ENCODE results near the gene WIPI1. TPM values are rescaled to one million over a fixed set of nuclear protein-coding genes. Genes with fewer than 3 reads are reported as not detected.

The WIPI1 gene
- total and polyA plus RNA-seq, 2 of the 13 experiments (the other 11 are each of a cell fraction or from before 2014, with no cell fraction given) = 29.4 to 141 TPM

GRCh38 chr17:68463211-68464019, 6.1 kb upstream of the WIPI1 start (continued):
- TF ChIP-seq TEF (CRISPR knock-in tag; IDR thresholded peaks at IDR 0.05) = peak; percentile 38; the same call in 1 of the 2 replicates
- peak; percentile 36; the same call in 1 of the 2 replicates for TF ChIP-seq ZNF430 (CRISPR knock-in tag; IDR thresholded peaks at IDR 0.05)
- TF ChIP-seq ZNF552 (CRISPR knock-in tag; IDR thresholded peaks at IDR 0.05; ENCODE audit: borderline replicate concordance) = no peak
- TF ChIP-seq ZNF230 (CRISPR knock-in tag; IDR thresholded peaks at IDR 0.05) = no peak
- TF ChIP-seq HHEX (CRISPR knock-in tag; IDR thresholded peaks at IDR 0.05) = no peak
- peak; percentile 25; the same call in 1 of the 2 replicates for TF ChIP-seq TFAP4 (IDR thresholded peaks at IDR 0.05; ENCODE audit: borderline replicate concordance, low read depth)
- TF ChIP-seq PCBP2 (optimal IDR thresholded peaks at IDR 0.05; ENCODE audit: low read depth, low read length, poor library complexity, severe bottlenecking) = peak; percentile 28
- TF ChIP-seq ZNF343 (CRISPR knock-in tag; IDR thresholded peaks at IDR 0.05) = 0 out of 2 replicates have a peak, but pooled peaks have one; percentile 26

GRCh38 chr17:68462381-68463210, 5.3 kb upstream of the WIPI1 start:
- no peaks in the 10 kb centered on the region for H3K27me3 ChIP-seq (ENCODE audit: control insufficient read depth in 1 of 2, insufficient read depth in 2 of 2, low read length in 2 of 2)
- peak overlapping the region; percentile 74 for H3K4me2 ChIP-seq (ENCODE audit: low read depth, low read length)
- no peak overlapping the region for H3K27ac ChIP-seq (ENCODE audit: extremely low read length, insufficient read depth, low read length)
- 44% methylated on average over 15 of the region's 15 CpGs for WGBS (ENCODE audit: low lambda C conversion rate)
- no peaks in the 10 kb centered on the region for H3K36me3 ChIP-seq (replicated peaks in 1 of 2; ENCODE audit: control insufficient read depth in 1 of 2, insufficient read depth in 2 of 2, low read length in 2 of 2)
- H4K20me1 ChIP-seq (ENCODE audit: insufficient read depth, low read length) = no peaks in the 10 kb centered on the region
- H3K4me3 ChIP-seq (replicated peaks in 1 of 3; ENCODE audit: insufficient read depth in 1 of 3, low read depth in 2 of 3, low read length in 3 of 3) = peak overlapping the region in 2 of 3 experiments; percentile 11 to 41; a peak in 2 of 6 replicates
- DNase-seq (ENCODE audit: low spot score) (peak; percentile 88), FAIRE-seq (peak; percentile 71), ATAC-seq (peak; percentile 90)
- in situ Hi-C loops (cut with HindIII; ENCODE audit: extremely low pct_ligation_motif_present, low pct_unique_long_range_greater_than_20kb) (loop anchor here (5.0 kb wide), 1 partner anchor 290 kb away; no protein-coding TSS in a partner anchor), intact Hi-C loops (cut with micrococcal nuclease; ENCODE audit: unreplicated experiment) (loop anchor here (1.0 to 2.0 kb wide), 5 partner anchors 26 to 290 kb away; no protein-coding TSS in a partner anchor)
- no peaks in the 10 kb centered on the region for H3K9me3 ChIP-seq (ENCODE audit: low read length)
- BruUV-seq (replicated peaks) = no TSS peak
- H3K4me1 ChIP-seq (ENCODE audit: insufficient read depth, low read length) = peaks cover 64% of the 10 kb centered on the region
- CTCF ChIA-PET (ENCODE audit: low intra/inter-chr PET ratio, low total read pairs) = interaction anchor here (0.9 to 2.8 kb wide), 7 partner anchors 27 to 289 kb away, joined by 3 to 19 read pairs (median 5); no protein-coding TSS in a partner anchor
- H3K9ac ChIP-seq (ENCODE audit: insufficient read depth, low read depth, low read length) = peak overlapping the region; percentile 8; the same call in 1 of the 2 replicates
- no peaks in the 10 kb centered on the region for H3K79me2 ChIP-seq (ENCODE audit: insufficient read depth, low read length)
- POLR2A ChIA-PET = no interaction called here
- no peak overlapping the region for H2AFZ ChIP-seq (ENCODE audit: low read length)
- TF ChIP-seq ATM (IDR thresholded peaks at IDR 0.05; ENCODE audit: borderline replicate concordance) = no peak
- no peak for TF ChIP-seq TOPORS (CRISPR knock-in tag; IDR thresholded peaks at IDR 0.05)
- TF ChIP-seq ZNF550 (CRISPR knock-in tag; IDR thresholded peaks at IDR 0.05; ENCODE audit: borderline replicate concordance) = no peak
- TF ChIP-seq MNT (IDR thresholded peaks at IDR 0.05) = no peak
- no peak for TF ChIP-seq KLF13 (CRISPR knock-in tag; IDR thresholded peaks at IDR 0.05)
- peak; percentile 47; the same call in 1 of the 2 replicates for TF ChIP-seq ATF2 (CRISPR knock-in tag; IDR thresholded peaks at IDR 0.05)
- TF ChIP-seq CC2D1A (CRISPR knock-in tag; IDR thresholded peaks at IDR 0.05) = no peak
- no peak for TF ChIP-seq NFIB (CRISPR knock-in tag; IDR thresholded peaks at IDR 0.05; ENCODE audit: borderline replicate concordance)

Data from HepG2 (cell line).